PC-3 (cell line): ENCODE results near the gene ABLIM2. TPM values are rescaled to one million over a fixed set of nuclear protein-coding genes. Genes with fewer than 3 reads are reported as not detected.

Source experiments
- ATAC-seq: fragments of 200-7000 bp; cut with Tn5 transposase; 2 replicates; pipeline ENCODE4 v1.9.1; 2020; ENCODE audit warnings: mild to moderate bottlenecking, moderate library complexity
- BruUV-seq: library from RNA; stranded (reverse); fragments of 400-500 nt; replicated peaks from 2 replicates; lab custom pipeline; 2021; lab: Mats Ljungman, UMichigan
- CTCF ChIA-PET: fragments of 300-600 bp; sonication (Branson Sonifier 250); formaldehyde crosslinking; loops from one replicate; lab custom pipeline; 2022; ENCODE audit warnings: antibody characterized with exemption; lab: Charles Lee
- POLR2A ChIA-PET: fragments of 300-600 bp; sonication (Branson Sonifier 250); formaldehyde crosslinking; loops from one replicate; lab custom pipeline; 2022; ENCODE audit warnings: antibody characterized with exemption; ENCODE audit not compliant: unreplicated experiment; lab: Charles Lee
- DNase-seq: peaks from one replicate; pipeline ENCODE4 v3.0.0-alpha.2; 2015
- H2AFZ ChIP-seq: fragments of 300-600 bp; sonication (generic); 2 replicates; pipeline ENCODE4 v1.6.0; 2016; ENCODE audit warnings: antibody characterized with exemption, low read length
- H3F3A ChIP-seq: fragments of 300-600 bp; sonication (generic); one replicate; pipeline ENCODE4 v1.6.0; 2017; ENCODE audit warnings: antibody characterized with exemption, low read length, control low read depth, mild to moderate bottlenecking; ENCODE audit not compliant: unreplicated experiment
- H3K27ac ChIP-seq: fragments of 300-600 bp; sonication (generic); 2 replicates; pipeline ENCODE4 v1.5.1; 2016; ENCODE audit warnings: mild to moderate bottlenecking, low read length
- H3K27me3 ChIP-seq: fragments of 300-600 bp; sonication (generic); 2 replicates; pipeline ENCODE4 v1.6.1; 2016; ENCODE audit warnings: low read length, mixed read lengths
- H3K36me3 ChIP-seq: fragments of 300-600 bp; sonication (generic); 2 replicates; pipeline ENCODE4 v1.6.1; 2016; ENCODE audit warnings: low read depth, mixed run types, low read length, mixed read lengths
- H3K4me1 ChIP-seq: fragments of 300-600 bp; sonication (generic); 2 replicates; pipeline ENCODE4 v1.5.1; 2016; ENCODE audit warnings: low read length; ENCODE audit not compliant: insufficient read depth
- H3K4me2 ChIP-seq: fragments of 300-600 bp; sonication (generic); 2 replicates; pipeline ENCODE4 v1.6.0; 2016; ENCODE audit warnings: low read length
- H3K4me3 ChIP-seq: fragments of 300-600 bp; sonication (generic); 2 replicates; pipeline ENCODE4 v1.5.1; 2016; ENCODE audit warnings: mild to moderate bottlenecking, low read length, mixed read lengths
- H3K79me2 ChIP-seq: fragments of 300-600 bp; sonication (generic); 2 replicates; pipeline ENCODE4 v1.6.1; 2017; ENCODE audit warnings: low read length, mixed read lengths
- H3K9ac ChIP-seq: fragments of 300-600 bp; sonication (generic); 2 replicates; pipeline ENCODE4 v1.6.0; 2016; ENCODE audit warnings: mild to moderate bottlenecking, low read length
- H3K9me2 ChIP-seq: fragments of 300-600 bp; sonication (generic); replicated peaks from 2 replicates; pipeline ENCODE4 v1.6.1; 2016; ENCODE audit warnings: mixed run types, low read length, mixed read lengths
- H3K9me3 ChIP-seq: fragments of 300-600 bp; sonication (generic); 2 replicates; pipeline ENCODE4 v1.6.1; 2016; ENCODE audit warnings: low read length, mixed read lengths
- H4K20me1 ChIP-seq: fragments of 300-600 bp; sonication (generic); 2 replicates; pipeline ENCODE4 v1.6.1; 2016; ENCODE audit warnings: low read length, mixed read lengths
- EZH2 ChIP-seq: fragments of 300-600 bp; sonication (generic); IDR thresholded peaks from one replicate; pipeline ENCODE4 v1.6.1; 2017; ENCODE audit warnings: antibody characterized with exemption, mild to moderate bottlenecking, low read length; ENCODE audit not compliant: unreplicated experiment
- EZH2phosphoT487 ChIP-seq: fragments of 300-600 bp; sonication (generic); IDR thresholded peaks from 2 replicates; pipeline ENCODE4 v1.6.1; 2018; ENCODE audit warnings: mild to moderate bottlenecking, antibody characterized with exemption, low read length, borderline replicate concordance
- intact Hi-C: fragments of 100-400 bp; cut with micrococcal nuclease; formaldehyde crosslinking; loops from 2 replicates; pipeline ENCODE4 v1.9.0; 2023
- total RNA-seq: library from RNA; depleted of rRNA; stranded (reverse); fragments of >200 nt; gene quantifications from 2 replicates; pipeline ENCODE4 v1.2.3, GENCODE V29; 2014
- TF ChIP-seq, protein P1 (sequence below): fragments of 300-600 bp; sonication (generic); conservative IDR thresholded peaks from 2 replicates; pipeline ENCODE4 v1.5.1; 2017; ENCODE audit warnings: antibody characterized with exemption, low read depth, mild to moderate bottlenecking, low read length

ABLIM2 gene
- total RNA-seq, 1 experiment from 2014 or later: 3.2 TPM

DNA sequence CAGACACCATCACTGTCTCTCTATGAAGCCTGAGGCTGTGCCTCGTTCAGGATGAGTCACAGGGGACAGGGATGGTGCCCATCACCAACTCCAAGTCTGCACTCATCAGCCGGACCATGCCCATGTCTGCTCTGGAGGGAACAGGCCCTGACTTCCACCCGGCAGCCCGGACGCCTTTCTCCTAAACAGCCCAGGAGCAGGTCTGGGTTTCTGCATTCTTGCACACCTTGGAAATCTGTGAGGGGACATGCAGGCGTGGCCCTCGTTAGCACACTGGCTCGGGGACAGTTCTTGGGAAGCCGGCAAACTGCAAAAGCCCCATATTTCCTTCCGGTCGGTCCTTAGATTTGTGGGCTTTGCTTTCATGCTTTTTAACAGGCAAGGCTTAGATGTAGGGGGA lies 151.0 kb downstream of the ABLIM2 start:
- BruUV-seq: no TSS peak
- CTCF ChIA-PET: no interaction called here

DNA sequence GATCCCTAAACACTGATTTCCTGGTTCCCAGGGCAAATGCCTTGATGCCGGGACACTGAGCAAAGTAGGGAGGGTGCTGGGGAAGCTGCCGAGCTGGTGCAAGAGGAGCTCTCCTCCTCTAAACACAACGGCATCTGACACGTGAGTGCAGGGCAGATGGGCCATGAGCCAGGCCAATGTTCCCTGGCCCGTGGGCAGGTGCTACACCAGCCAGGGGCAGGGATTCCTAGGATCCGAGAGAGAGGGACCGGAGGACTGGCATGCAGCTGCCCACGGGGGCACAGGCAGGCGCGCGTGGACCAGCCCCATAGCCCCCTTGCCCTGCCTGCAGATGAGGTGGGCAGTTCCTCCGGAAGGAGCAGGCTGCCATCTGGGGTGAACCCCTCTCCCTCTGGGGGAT lies 152.1 kb downstream of the ABLIM2 start:
- Histone ChIP-seq H3K9ac (no peak overlapping the region), H3K27me3 (no peaks in the 10 kb centered on the region), H3K9me3 (no peaks in the 10 kb centered on the region), H3K36me3 (no peaks in the 10 kb centered on the region), H3F3A (no peaks in the 10 kb centered on the region), H2AFZ (no peak overlapping the region), H3K4me2 (no peak overlapping the region), H3K4me1 (no peaks in the 10 kb centered on the region), H3K79me2 (no peaks in the 10 kb centered on the region), H3K4me3 (no peak overlapping the region), H3K9me2 (no peaks in the 10 kb centered on the region), H3K27ac (no peak overlapping the region), H4K20me1 (no peaks in the 10 kb centered on the region)
- ChIA-PET CTCF (no interaction called here), POLR2A (no interaction called here)
- no peak for TF ChIP-seq EZH2phosphoT487
- no peak for TF ChIP-seq EZH2
- TF ChIP-seq, protein P1, sequence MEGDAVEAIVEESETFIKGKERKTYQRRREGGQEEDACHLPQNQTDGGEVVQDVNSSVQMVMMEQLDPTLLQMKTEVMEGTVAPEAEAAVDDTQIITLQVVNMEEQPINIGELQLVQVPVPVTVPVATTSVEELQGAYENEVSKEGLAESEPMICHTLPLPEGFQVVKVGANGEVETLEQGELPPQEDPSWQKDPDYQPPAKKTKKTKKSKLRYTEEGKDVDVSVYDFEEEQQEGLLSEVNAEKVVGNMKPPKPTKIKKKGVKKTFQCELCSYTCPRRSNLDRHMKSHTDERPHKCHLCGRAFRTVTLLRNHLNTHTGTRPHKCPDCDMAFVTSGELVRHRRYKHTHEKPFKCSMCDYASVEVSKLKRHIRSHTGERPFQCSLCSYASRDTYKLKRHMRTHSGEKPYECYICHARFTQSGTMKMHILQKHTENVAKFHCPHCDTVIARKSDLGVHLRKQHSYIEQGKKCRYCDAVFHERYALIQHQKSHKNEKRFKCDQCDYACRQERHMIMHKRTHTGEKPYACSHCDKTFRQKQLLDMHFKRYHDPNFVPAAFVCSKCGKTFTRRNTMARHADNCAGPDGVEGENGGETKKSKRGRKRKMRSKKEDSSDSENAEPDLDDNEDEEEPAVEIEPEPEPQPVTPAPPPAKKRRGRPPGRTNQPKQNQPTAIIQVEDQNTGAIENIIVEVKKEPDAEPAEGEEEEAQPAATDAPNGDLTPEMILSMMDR: no peak
- ATAC-seq (no peak), DNase-seq (no peak)
- intact Hi-C loops: no loop called here
- no TSS peak for BruUV-seq

More for the DNA sequence above, 151.0 kb downstream of the ABLIM2 start:
- H3K9me3 ChIP-seq: no peaks in the 10 kb centered on the region
- no peaks in the 10 kb centered on the region for H3K9me2 ChIP-seq
- no peak overlapping the region for H3K9ac ChIP-seq
- H4K20me1 ChIP-seq: no peaks in the 10 kb centered on the region
- intact Hi-C loops: no loop called here
- no peak overlapping the region for H3K4me2 ChIP-seq
- POLR2A ChIA-PET: no interaction called here
- DNase-seq (no peak), ATAC-seq (no peak)
- H3K36me3 ChIP-seq: no peaks in the 10 kb centered on the region
- no peak overlapping the region for H3K27ac ChIP-seq
- no peaks in the 10 kb centered on the region for H3K4me1 ChIP-seq
- no peaks in the 10 kb centered on the region for H3K79me2 ChIP-seq
- no peaks in the 10 kb centered on the region for H3F3A ChIP-seq
- H3K27me3 ChIP-seq: no peaks in the 10 kb centered on the region
- H3K4me3 ChIP-seq: no peak overlapping the region
- no peak overlapping the region for H2AFZ ChIP-seq
- TF ChIP-seq, protein P1: no peak
- TF ChIP-seq EZH2 (no peak), EZH2phosphoT487 (no peak)

DNA sequence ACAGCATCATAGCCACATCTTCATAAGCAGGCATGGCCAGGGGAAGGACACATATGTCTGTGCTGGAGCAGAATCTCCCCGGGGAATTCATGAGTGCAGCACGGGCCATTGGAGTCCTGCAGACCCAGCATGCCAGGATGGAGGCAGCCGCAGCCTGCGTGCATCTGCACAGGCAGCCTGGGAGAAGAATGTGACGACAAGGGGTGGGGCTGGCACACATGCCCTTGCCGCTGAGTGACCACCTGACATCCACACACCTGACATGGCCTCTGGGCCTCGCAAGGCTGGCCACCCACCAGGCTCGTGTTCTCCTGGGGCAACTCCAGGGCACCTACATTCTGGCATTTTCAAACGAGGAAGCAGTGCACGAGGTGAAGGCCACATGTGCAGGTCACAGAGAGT lies 152.8 kb downstream of the ABLIM2 start:
- no peaks in the 10 kb centered on the region for H3K4me1 ChIP-seq
- H3K36me3 ChIP-seq: no peaks in the 10 kb centered on the region
- no peak overlapping the region for H3K27ac ChIP-seq
- TF ChIP-seq EZH2phosphoT487 (no peak), EZH2 (no peak)
- TF ChIP-seq, protein P1: no peak
- no peak for DNase-seq
- BruUV-seq: no TSS peak
- H3K9me2 ChIP-seq: no peaks in the 10 kb centered on the region
- no peak overlapping the region for H3K4me2 ChIP-seq
- ATAC-seq: no peak
- H3K27me3 ChIP-seq: no peaks in the 10 kb centered on the region
- ChIA-PET POLR2A (no interaction called here), CTCF (no interaction called here)
- intact Hi-C loops: no loop called here
- H3K4me3 ChIP-seq: no peak overlapping the region
- H4K20me1 ChIP-seq: no peaks in the 10 kb centered on the region
- no peaks in the 10 kb centered on the region for H3K9me3 ChIP-seq
- no peak overlapping the region for H3K9ac ChIP-seq
- no peaks in the 10 kb centered on the region for H3F3A ChIP-seq
- H3K79me2 ChIP-seq: no peaks in the 10 kb centered on the region
- H2AFZ ChIP-seq: no peak overlapping the region
